SK-N-SH treated with all-trans-retinoic acid at 6 μM for 48 hours (cell line): ENCODE measurements around the gene CFAP61.

Experiments used
- CREB5 ChIP-seq: fragments of 250-450 bp; sonication (Bioruptor Pico); IDR thresholded peaks from 2 replicates; pipeline ENCODE4 v1.5.1; 2020; ENCODE audit warnings: low read depth, mild to moderate bottlenecking, moderate library complexity
- CSDC2 ChIP-seq: fragments of 250-450 bp; sonication (Bioruptor Pico); IDR thresholded peaks from 2 replicates; pipeline ENCODE4 v1.5.0; 2020; ENCODE audit warnings: mild to moderate bottlenecking, moderate library complexity
- CSRNP3 ChIP-seq: fragments of 250-450 bp; sonication (Bioruptor Pico); IDR thresholded peaks from 2 replicates; pipeline ENCODE4 v1.5.1; 2021; ENCODE audit warnings: mild to moderate bottlenecking, moderate library complexity
- ESRRG ChIP-seq: fragments of 250-450 bp; sonication (Bioruptor Pico); IDR thresholded peaks from 2 replicates; pipeline ENCODE4 v1.6.1; 2021; ENCODE audit warnings: mild to moderate bottlenecking
- PATZ1 ChIP-seq: fragments of 250-450 bp; sonication (Bioruptor Pico); IDR thresholded peaks from 2 replicates; pipeline ENCODE4 v1.8.0; 2020; ENCODE audit warnings: mild to moderate bottlenecking, moderate library complexity, borderline replicate concordance
- PPARA ChIP-seq: fragments of 250-450 bp; sonication (Bioruptor Pico); IDR thresholded peaks from 2 replicates; pipeline ENCODE4 v1.5.0; 2020; ENCODE audit warnings: mild to moderate bottlenecking, borderline replicate concordance
- RARB ChIP-seq: fragments of 250-450 bp; sonication (Bioruptor Pico); IDR thresholded peaks from 2 replicates; pipeline ENCODE4 v1.8.0; 2021; ENCODE audit warnings: mild to moderate bottlenecking, moderate library complexity
- TCF4 ChIP-seq: fragments of 250-450 bp; sonication (Bioruptor Pico); IDR thresholded peaks from 2 replicates; pipeline ENCODE4 v1.8.0; 2021; ENCODE audit warnings: mild to moderate bottlenecking, moderate library complexity, borderline replicate concordance
- TOX ChIP-seq: fragments of 250-450 bp; sonication (Bioruptor Pico); IDR thresholded peaks from 2 replicates; pipeline ENCODE4 v1.8.0; 2021; ENCODE audit warnings: mild to moderate bottlenecking, moderate library complexity, borderline replicate concordance
- TSHZ2 ChIP-seq: fragments of 250-450 bp; sonication (Bioruptor Pico); IDR thresholded peaks from 2 replicates; pipeline ENCODE4 v1.5.0; 2020; ENCODE audit warnings: mild to moderate bottlenecking, moderate library complexity
- ZFP3 ChIP-seq: fragments of 250-450 bp; sonication (Bioruptor Pico); IDR thresholded peaks from 2 replicates; pipeline ENCODE4 v1.5.0; 2020; ENCODE audit warnings: mild to moderate bottlenecking, moderate library complexity
- ZFP30 ChIP-seq: fragments of 450-650 bp; formaldehyde crosslinking; IDR thresholded peaks from 2 replicates; pipeline ENCODE4 v1.5.0; 2022; ENCODE audit warnings: mild to moderate bottlenecking, moderate library complexity
- ZNF565 ChIP-seq: fragments of 450-650 bp; formaldehyde crosslinking; conservative IDR thresholded peaks from 2 replicates; pipeline ENCODE4 v1.5.0; 2020; ENCODE audit warnings: low read depth, mild to moderate bottlenecking, moderate library complexity
- ZNF8 ChIP-seq: fragments of 450-650 bp; formaldehyde crosslinking; IDR thresholded peaks from 2 replicates; pipeline ENCODE4 v1.5.0; 2020; ENCODE audit warnings: mild to moderate bottlenecking, moderate library complexity

GRCh38 chr20:20231528-20232298 lies 179.4 kb downstream of the CFAP61 start:
- TF ChIP-seq RARB (CRISPR knock-in tag) (no peak), PATZ1 (no peak), ZFP30 (CRISPR knock-in tag) (no peak), CREB5 (CRISPR knock-in tag) (no peak), ZFP3 (CRISPR knock-in tag) (no peak), ZNF8 (no peak), CSDC2 (CRISPR knock-in tag) (no peak), TOX (CRISPR knock-in tag) (no peak), CSRNP3 (CRISPR knock-in tag) (no peak), ZNF565 (CRISPR knock-in tag) (no peak), TSHZ2 (CRISPR knock-in tag) (no peak), TCF4 (CRISPR knock-in tag) (no peak), PPARA (CRISPR knock-in tag) (no peak), ESRRG (CRISPR knock-in tag) (no peak)
